ENCODE results near the gene PES1.
"Not testable (repeated sequence)": the region's sequence is repeated elsewhere in the genome, so short reads cannot be mapped to it uniquely, and the experiment has no call there.

PES1 gene

DNA sequence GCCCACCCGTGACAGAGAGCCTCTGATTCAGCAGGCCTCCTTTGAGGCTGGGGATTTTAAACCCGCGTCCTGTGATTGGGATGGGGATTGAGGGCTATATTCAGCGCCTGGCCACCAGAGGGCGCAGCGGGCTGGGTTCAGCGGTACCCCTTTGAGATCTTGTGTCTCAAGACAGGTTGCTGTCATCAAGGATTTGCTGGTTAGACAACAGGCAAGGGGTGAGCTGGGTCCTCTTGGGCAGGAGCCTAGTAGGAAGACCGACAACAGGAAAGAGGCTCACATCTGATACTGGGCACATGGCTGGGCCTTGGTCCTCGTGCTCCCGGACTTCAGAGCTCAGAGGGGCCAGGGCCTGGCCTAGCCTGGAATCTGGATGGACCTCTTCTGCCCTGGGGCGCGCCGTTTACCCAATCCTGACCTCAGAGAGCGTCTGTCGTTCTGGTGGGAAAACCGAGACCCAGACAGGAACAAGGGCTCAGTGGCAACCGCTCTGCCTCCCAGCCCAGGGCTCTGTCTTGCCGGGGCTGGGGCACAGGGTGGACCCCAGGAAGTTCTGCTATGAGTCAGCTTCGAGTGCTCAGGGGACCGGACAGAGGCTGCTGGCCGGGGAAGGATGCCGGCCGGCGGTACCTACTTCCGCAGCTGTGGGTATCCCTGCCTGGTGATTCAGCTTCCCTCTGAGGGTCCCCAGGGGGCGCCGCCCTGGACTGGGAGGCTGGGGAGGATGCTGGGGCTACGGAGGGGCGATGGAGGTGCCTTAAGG is 42.9 kb upstream of the PES1 start:
- peak overlapping the region; percentile 51 for H3K4me3 ChIP-seq (ENCODE audit: low read depth, low read length)
- DNase-seq (ENCODE audit: low read depth) = peak; percentile 77
- TF ChIP-seq, protein P1, sequence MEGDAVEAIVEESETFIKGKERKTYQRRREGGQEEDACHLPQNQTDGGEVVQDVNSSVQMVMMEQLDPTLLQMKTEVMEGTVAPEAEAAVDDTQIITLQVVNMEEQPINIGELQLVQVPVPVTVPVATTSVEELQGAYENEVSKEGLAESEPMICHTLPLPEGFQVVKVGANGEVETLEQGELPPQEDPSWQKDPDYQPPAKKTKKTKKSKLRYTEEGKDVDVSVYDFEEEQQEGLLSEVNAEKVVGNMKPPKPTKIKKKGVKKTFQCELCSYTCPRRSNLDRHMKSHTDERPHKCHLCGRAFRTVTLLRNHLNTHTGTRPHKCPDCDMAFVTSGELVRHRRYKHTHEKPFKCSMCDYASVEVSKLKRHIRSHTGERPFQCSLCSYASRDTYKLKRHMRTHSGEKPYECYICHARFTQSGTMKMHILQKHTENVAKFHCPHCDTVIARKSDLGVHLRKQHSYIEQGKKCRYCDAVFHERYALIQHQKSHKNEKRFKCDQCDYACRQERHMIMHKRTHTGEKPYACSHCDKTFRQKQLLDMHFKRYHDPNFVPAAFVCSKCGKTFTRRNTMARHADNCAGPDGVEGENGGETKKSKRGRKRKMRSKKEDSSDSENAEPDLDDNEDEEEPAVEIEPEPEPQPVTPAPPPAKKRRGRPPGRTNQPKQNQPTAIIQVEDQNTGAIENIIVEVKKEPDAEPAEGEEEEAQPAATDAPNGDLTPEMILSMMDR (IDR thresholded peaks at IDR 0.05; ENCODE audit: low read depth, low read length, missing control alignments) = peak; percentile 93

DNA sequence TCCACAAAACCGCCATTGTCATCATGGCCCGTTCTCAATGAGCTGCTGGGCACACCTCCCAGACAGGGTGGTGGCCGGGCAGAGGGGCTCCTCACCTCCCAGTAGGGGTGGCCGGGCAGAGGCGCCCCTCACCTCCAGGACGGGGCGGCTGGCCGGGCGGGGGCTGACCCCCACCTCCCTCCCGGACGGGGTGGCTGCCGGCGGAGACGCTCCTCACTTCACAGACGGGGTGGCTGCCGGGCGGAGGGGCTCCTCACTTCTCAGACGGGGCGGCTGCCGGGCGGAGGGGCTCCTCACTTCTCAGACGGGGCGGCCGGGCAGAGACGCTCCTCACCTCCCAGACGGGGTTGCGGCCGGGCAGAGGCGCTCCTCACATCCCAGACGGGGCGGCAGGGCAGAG is 39.8 kb upstream of the PES1 start:
- DNase-seq (ENCODE audit: low read depth); H3K4me3 ChIP-seq (ENCODE audit: low read depth, low read length): not testable (repeated sequence)

DNA sequence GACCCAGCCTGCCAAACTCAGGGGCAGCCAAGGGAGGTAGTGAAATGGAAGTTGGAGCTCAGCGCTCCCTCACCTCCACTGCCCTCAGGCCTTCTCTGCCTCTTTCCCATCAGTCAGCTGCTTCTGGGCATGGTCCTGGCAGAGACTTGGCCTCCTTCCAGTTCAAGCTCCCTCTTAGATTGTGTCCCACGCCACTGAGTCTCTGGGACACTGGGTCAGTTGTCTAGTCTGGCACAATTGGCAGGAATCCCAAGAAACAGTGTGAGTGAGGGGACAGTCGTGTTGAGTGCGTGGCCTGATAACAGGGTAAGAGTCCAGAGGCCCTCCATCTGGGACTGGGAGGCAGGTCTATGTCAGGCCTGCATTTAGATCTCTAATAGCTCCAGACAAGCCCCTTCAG is 36.8 kb upstream of the PES1 start:
- DNase-seq (ENCODE audit: low read depth) = no peak
- H3K4me3 ChIP-seq (ENCODE audit: low read depth, low read length) = no peak overlapping the region
- TF ChIP-seq, protein P1 (IDR thresholded peaks at IDR 0.05; ENCODE audit: low read depth, low read length, missing control alignments) = no peak

DNA sequence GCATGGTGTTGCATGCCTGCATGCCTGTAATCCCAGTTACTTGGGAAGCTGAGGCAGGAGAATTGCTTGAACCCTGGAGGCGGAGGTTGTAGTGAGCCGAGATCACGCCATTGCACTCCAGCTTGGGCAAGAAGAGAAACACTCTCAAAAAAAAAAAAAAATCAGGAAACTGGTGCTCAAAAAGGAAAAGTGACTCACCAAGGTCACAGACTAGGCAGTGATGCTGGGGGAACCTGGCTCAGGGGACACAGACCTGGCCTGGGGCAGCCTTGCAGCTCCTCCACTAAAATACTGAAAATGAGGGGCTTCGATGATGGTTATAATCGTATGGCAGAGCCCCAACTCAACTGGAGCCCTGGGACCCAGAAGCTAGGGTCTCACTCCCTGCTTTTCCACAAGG is 35.8 kb upstream of the PES1 start:
- TF ChIP-seq, protein P1 (IDR thresholded peaks at IDR 0.05; ENCODE audit: low read depth, low read length, missing control alignments) = no peak

DNA sequence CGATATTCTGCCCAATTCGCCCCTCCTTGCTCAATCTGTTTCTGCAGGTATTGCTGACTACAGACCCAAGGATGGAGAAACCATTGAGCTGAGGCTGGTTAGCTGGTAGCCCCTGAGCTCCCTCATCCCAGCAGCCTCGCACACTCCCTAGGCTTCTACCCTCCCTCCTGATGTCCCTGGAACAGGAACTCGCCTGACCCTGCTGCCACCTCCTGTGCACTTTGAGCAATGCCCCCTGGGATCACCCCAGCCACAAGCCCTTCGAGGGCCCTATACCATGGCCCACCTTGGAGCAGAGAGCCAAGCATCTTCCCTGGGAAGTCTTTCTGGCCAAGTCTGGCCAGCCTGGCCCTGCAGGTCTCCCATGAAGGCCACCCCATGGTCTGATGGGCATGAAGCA is 34.7 kb upstream of the PES1 start:
- no peak overlapping the region for H3K4me3 ChIP-seq (ENCODE audit: low read depth, low read length)
- TF ChIP-seq, protein P1 (IDR thresholded peaks at IDR 0.05; ENCODE audit: low read depth, low read length, missing control alignments) = no peak
- DNase-seq (ENCODE audit: low read depth) = no peak

More for the DNA sequence above, 35.8 kb upstream of the PES1 start:
- DNase-seq (ENCODE audit: low read depth) = no peak
- H3K4me3 ChIP-seq (ENCODE audit: low read depth, low read length) = no peak overlapping the region

DNA sequence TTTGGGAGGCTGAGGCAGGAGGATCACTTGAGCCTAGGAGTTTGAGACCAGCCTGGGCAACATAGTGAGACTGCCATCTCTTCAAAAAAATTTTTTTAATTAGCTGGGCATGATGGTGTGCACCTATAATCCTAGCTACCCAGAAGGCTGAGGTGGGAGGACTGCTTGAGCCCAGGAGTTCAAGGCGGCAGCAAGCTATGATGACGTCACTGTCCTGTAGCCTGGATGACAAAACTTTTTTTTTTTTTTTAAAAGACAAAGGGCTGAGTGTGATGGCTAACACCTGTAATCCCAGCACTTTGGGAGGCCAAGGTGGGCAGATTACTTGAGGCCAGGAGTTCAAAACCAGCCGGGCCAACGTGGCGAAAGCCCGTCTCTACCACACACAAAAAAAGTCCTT is 28.2 kb upstream of the PES1 start:
- not testable (repeated sequence) for H3K4me3 ChIP-seq (ENCODE audit: low read depth, low read length); DNase-seq (ENCODE audit: low read depth)

DNA sequence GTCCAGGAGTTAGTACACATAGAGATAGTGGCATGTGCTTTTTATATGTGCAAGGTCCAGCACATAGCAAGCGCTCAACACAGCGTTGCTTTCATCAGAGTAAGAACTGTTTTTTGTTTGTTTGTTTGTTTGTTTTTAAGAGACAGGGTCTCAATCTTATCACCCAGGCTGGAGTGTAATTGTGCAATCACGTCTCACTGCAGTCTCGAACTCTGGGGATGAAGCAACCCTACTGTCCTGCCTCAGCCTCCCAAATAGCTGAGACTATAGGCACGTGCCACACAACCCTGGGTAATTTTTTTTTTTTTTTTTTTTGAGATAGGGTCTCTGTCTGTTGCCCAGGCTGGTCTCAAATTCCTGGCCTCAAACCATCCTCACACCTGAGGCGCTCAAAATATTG is 26.1 kb upstream of the PES1 start:
- no peak overlapping the region for H3K4me3 ChIP-seq (ENCODE audit: low read depth, low read length)
- no peak for DNase-seq (ENCODE audit: low read depth)
- TF ChIP-seq, protein P1 (IDR thresholded peaks at IDR 0.05; ENCODE audit: low read depth, low read length, missing control alignments) = no peak

DNA sequence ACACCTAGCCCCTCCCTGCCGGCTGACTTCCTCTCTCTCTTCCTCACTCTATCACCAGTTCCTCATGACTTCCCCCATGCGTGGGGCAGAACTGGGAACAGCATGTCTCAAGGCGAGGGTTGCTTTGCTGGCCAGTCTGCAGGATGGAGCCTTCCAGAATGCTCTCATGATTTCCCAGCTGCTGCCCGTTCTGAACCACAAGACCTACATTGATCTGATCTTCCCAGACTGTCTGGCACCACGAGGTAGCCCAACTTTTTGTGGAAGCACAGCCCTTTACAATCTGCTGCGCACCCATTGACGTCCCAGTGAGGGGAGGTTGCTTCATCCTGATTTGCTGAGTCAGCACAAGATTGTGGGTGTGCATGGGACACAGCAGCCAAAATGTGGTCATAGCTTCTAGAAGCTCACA is 23.8 kb upstream of the PES1 start:
- DNase-seq (ENCODE audit: low read depth) = no peak
- no peak overlapping the region for H3K4me3 ChIP-seq (ENCODE audit: low read depth, low read length)
- TF ChIP-seq, protein P1 (IDR thresholded peaks at IDR 0.05; ENCODE audit: low read depth, low read length, missing control alignments) = no peak
